HL-60 (cell line): Measurements from ENCODE around the gene SYTL2.

ENCODE experiments used
- POLR2AphosphoS5 ChIP-seq: IDR thresholded peaks from 2 replicates; pipeline ENCODE4 v1.6.1; 2012; ENCODE audit warnings: low read depth
- SPI1 ChIP-seq: IDR thresholded peaks from 2 replicates; pipeline ENCODE4 v1.6.1; 2012; ENCODE audit warnings: low read depth, mild to moderate bottlenecking, borderline replicate concordance
- TF ChIP-seq, protein P1 (sequence below): IDR thresholded peaks from one replicate; pipeline ENCODE4 v1.5.1; 2011; ENCODE audit warnings: low read length, control low read depth, inconsistent platforms; ENCODE audit not compliant: insufficient read depth
- TF ChIP-seq, protein P2 (sequence below): IDR thresholded peaks from 2 replicates; pipeline ENCODE4 v1.6.1; 2012; ENCODE audit warnings: low read depth; ENCODE audit not compliant: insufficient replicate concordance

DNA sequence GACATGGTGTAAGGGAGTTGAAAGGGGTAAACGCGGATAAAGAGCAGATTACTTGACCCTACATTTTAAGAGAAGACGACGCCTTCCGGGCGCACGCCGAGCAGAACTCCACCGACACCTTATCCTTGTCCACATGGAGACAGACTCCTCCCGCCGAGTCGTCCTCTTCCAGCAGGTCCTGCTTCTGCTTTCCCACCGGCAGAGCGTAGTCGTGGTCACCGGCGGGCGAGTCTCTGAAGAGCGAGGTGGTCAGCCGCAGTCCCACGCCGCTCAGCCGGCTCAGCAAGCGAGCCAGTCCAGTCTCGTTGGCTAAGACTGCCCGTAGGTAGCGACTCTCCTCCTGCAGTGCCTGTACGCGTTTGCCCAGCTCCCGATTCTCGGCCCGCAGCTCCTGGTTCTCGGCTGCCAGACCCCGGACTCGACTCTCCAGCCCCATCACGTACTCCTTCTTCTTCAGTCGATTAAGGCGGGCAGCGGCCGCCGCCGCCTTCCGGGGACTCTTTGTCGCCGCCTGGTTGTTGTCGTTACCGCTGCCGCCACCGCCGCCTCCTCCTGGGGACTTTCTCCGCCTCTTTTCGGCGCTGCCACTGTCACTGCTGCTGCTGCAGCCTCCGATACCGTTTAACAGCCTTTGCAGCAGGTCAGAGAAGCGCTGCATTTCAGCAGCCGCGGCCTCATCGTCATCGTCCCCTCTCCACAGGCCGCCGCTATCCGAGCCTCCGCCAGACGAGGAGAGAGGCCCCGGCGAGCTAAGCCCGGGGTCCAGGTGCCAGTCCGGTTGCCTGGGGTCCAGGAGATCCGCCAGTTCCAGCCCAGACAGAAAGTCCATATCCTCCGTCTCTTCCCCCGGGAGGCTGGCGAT is 147.0 kb downstream of the SYTL2 start:
- TF ChIP-seq, protein P1, sequence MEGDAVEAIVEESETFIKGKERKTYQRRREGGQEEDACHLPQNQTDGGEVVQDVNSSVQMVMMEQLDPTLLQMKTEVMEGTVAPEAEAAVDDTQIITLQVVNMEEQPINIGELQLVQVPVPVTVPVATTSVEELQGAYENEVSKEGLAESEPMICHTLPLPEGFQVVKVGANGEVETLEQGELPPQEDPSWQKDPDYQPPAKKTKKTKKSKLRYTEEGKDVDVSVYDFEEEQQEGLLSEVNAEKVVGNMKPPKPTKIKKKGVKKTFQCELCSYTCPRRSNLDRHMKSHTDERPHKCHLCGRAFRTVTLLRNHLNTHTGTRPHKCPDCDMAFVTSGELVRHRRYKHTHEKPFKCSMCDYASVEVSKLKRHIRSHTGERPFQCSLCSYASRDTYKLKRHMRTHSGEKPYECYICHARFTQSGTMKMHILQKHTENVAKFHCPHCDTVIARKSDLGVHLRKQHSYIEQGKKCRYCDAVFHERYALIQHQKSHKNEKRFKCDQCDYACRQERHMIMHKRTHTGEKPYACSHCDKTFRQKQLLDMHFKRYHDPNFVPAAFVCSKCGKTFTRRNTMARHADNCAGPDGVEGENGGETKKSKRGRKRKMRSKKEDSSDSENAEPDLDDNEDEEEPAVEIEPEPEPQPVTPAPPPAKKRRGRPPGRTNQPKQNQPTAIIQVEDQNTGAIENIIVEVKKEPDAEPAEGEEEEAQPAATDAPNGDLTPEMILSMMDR: peak; percentile 35
- TF ChIP-seq POLR2AphosphoS5: peak; percentile 18; the same call in 1 of the 2 replicates
- TF ChIP-seq, protein P2, sequence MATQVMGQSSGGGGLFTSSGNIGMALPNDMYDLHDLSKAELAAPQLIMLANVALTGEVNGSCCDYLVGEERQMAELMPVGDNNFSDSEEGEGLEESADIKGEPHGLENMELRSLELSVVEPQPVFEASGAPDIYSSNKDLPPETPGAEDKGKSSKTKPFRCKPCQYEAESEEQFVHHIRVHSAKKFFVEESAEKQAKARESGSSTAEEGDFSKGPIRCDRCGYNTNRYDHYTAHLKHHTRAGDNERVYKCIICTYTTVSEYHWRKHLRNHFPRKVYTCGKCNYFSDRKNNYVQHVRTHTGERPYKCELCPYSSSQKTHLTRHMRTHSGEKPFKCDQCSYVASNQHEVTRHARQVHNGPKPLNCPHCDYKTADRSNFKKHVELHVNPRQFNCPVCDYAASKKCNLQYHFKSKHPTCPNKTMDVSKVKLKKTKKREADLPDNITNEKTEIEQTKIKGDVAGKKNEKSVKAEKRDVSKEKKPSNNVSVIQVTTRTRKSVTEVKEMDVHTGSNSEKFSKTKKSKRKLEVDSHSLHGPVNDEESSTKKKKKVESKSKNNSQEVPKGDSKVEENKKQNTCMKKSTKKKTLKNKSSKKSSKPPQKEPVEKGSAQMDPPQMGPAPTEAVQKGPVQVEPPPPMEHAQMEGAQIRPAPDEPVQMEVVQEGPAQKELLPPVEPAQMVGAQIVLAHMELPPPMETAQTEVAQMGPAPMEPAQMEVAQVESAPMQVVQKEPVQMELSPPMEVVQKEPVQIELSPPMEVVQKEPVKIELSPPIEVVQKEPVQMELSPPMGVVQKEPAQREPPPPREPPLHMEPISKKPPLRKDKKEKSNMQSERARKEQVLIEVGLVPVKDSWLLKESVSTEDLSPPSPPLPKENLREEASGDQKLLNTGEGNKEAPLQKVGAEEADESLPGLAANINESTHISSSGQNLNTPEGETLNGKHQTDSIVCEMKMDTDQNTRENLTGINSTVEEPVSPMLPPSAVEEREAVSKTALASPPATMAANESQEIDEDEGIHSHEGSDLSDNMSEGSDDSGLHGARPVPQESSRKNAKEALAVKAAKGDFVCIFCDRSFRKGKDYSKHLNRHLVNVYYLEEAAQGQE: no peak
- no peak for TF ChIP-seq SPI1
